Ramos (cell line): ENCODE results near the gene NPY5R.

Source experiments
- in situ Hi-C: fragments of 300-500 bp; cut with MboI; formaldehyde crosslinking; loops from one replicate; pipeline ENCODE4 v1.14.3; 2022; ENCODE audit warnings: low sequenced_read_pairs; ENCODE audit not compliant: unreplicated experiment

Gene NPY5R

DNA sequence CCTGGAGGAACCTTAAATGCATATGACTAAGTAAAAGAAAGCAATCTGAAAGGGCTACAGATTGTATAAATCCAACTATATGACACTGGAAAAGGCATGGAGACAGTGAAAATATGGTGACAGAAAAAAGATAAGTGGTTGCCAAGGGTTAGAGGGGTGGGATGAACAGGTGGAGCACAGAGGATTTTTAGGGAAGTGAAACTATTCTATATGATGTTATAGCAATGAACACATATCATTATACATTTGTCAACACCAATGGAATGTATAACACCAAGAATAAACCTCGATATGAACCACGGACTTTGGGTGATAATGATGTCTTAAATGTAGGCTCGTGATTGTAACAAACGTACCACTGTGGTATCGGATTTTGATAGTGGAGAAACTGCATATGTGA, 40.7 kb downstream of the NPY5R start:
- in situ Hi-C loops: no loop called here

DNA sequence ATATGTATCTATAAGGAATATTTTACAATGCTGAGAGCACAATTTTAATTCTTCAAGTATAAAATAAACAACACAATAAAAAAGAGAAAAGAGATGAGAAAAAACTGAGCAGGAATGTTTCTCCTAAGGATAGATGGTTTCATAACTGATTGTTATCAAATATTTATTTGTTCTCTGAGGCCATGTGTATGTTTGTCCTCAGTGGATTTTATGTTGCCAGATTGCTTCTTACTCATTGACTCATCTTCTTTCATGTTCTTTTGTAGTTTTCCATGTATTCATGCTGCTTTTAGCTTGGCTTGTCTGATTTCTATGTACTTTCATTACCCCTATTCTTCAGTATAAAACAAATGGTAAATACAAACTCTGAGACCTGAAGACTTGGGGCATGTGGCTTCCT, 41.2 kb downstream of the NPY5R start:
- in situ Hi-C loops: no loop called here

DNA sequence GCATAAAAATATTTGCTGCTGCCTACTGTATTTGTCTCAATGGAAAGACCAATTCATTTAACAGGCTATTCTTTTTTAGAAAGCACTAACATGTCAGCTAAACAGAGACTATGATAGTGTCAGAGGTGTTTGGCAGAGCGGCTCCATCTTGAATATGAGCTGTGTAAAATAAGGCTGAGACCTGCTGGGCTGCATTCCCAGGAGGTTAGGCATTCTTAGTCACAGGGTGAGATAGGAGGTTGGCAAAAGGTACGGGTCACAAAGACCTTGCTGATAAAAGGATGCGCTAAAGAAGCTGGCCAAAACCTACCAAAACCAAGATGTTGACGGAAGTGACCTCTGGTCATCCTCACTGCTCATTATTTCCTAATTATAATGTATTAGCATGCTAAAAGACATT, 41.8 kb downstream of the NPY5R start:
- in situ Hi-C loops: no loop called here

DNA sequence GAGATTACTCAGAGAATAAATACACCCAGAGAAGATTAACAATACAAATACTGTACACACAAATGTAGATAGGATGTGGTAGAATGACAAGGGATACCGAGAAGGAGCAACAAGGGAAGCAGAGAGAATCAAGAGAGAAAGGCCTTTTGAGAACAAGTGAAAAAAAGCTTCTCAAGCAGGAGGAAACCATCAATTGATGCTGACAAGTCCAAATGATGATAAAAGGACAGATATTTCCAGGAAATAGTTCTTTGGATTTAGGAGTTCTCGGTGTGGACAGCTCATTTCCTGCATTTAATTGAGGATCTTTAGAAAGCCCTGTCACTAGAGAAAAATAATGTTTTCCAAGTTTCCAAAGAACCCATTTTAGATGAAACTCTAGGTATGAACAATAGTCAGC, 48.1 kb downstream of the NPY5R start:
- in situ Hi-C loops: no loop called here

DNA sequence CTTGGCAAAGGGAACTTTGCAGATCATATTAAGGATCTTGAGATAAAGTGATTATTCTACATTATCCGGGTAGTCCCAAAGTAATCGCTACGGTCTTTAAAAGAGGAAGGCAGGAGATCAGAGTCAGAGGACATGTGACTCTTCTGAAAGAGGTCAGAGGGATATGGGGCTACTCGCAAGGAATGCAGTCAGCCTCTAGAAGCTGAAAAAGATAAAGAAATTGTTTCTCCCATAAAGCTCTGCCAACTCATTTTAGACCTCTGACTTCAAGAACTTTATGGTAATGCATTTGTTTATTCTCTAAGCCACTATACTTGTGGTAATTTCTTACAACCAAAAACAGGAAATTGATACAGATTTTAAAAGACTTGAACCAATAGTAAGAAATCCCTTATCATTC, 48.6 kb downstream of the NPY5R start:
- in situ Hi-C loops: no loop called here

DNA sequence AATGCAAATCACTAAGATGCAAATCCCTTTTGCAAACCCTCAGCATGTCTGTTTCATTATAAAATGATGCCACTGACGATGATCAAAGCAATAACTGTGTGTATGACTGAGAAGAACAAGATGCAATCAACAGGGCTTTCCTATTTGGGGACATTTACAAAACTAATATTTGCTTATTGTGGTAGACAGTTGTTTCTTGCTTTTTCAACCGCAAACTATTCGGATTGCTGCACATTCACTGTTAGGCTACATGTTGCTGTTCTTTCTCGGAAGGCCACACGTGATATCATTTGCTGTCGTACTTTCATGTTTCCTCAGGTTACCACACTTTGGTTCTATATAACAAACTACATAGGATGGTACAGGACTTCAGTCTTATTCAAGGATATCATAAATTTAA, 49.8 kb downstream of the NPY5R start:
- in situ Hi-C loops: no loop called here

DNA sequence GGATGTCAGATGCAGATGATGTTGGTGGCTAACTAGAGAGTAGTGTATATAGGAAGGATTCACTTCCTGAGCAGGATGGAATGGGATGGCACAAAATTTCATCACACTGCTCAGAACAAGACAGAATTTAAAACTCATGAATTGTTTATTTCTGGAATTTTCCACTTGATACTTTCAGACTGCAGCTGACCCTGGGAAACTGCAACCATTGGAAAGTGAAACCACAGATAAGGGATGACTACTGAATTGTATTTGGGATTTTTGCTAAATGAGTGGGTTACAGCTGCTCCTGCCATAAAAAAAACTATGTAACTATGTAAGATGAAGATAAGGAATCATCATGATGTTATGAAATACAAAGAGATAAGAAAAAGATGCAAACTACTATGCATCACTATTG, 51.4 kb downstream of the NPY5R start:
- in situ Hi-C loops: no loop called here

DNA sequence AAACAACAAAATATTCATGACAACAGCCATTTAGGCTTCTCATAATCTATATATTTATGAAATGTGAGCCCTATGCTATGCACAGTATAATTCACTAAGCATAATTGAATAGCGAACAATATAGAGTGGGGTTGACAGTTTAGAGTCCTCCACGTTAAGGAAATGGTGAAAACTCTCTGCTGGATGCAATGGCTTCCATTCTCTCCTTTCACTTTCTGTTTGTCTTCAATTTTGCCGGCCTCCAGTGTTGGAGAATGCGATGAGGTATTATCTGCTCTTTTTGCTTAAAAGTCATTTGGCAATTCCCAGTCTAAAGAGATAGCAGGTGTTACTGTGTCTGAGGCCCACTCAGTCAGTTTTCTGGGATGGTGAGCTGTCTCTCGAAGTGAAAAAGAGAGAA, 52.1 kb downstream of the NPY5R start:
- in situ Hi-C loops: no loop called here

DNA sequence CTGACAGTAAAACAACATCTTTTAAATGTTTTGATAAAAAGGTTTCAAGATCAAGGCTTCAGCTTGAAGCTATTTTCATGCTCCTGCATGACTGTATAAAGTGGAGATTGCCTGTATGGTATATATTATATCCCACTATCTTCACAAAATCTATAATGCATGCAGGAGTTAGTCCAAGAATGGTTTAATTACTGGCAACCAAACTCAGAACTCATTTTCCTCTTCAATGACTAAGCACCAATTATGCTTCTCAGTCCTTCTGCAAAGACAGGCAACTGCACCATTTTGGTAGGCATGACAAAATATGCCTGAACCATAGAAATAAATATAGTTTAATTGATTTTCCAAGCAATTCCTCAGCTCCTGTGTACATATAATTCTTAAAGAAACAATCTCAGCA, 54.5 kb downstream of the NPY5R start:
- in situ Hi-C loops: no loop called here

DNA sequence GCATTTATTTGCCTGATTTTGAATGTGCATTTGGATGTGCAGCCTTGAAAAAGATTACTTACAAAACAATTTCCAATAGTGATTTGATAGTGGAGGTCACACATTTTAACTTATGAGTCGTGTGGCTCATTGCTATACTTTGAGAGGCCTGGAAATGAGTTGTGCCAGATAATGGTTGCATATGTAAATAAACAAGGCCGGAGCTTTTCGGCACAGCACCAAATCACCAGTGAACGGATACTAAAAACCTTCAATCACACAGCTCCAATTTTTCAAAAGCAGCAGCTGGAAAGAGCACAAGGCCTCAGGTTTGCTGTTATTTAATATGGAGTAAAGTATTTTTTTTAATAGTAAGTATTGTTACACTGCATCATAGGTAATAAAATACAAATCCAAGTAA, 57.2 kb downstream of the NPY5R start:
- in situ Hi-C loops: no loop called here
